Astrocyte (in vitro differentiated cells and primary cell): ENCODE results near the gene TMC2. TPM values are rescaled to one million over a fixed set of nuclear protein-coding genes. Genes with fewer than 3 reads are reported as not detected.
A peak's percentile ranks its signal among the peaks of the same experiment; 100 is the strongest.

Experiments
- DNase-seq: peaks from one replicate; pipeline ENCODE4 v3.0.0-alpha.2; 2010; ENCODE audit warnings: low read depth
- FAIRE-seq: peaks from 2 replicates; lab custom pipeline; 2011; peaks lifted over from hg19 to GRCh38; lab: Jason Lieb, UNC
- H2AFZ ChIP-seq: 2 replicates; pipeline ENCODE4 v1.6.0; 2012; ENCODE audit warnings: low read depth, low read length, inconsistent platforms
- H3K27ac ChIP-seq: 2 replicates; pipeline ENCODE4 v1.5.1; 2011; ENCODE audit warnings: low read depth, low read length, inconsistent platforms
- H3K27me3 ChIP-seq: 2 replicates; pipeline ENCODE4 v1.6.0; 2011; ENCODE audit warnings: low read length, inconsistent platforms; ENCODE audit not compliant: insufficient read depth
- H3K36me3 ChIP-seq: 2 replicates; pipeline ENCODE4 v1.5.1; 2011; ENCODE audit warnings: low read length, inconsistent platforms; ENCODE audit not compliant: insufficient read depth
- H3K4me1 ChIP-seq: 2 replicates; pipeline ENCODE4 v1.5.1; 2011; ENCODE audit warnings: low read length, inconsistent platforms; ENCODE audit not compliant: insufficient read depth
- H3K4me2 ChIP-seq: 2 replicates; pipeline ENCODE4 v1.6.0; 2012; ENCODE audit warnings: low read length, inconsistent platforms
- H3K4me3 ChIP-seq: 2 replicates; pipeline ENCODE4 v1.5.1; 2011; ENCODE audit warnings: low read depth, mild to moderate bottlenecking, low read length, inconsistent platforms; ENCODE audit not compliant: insufficient read depth
- H3K79me2 ChIP-seq: 2 replicates; pipeline ENCODE4 v1.6.0; 2012; ENCODE audit warnings: mild to moderate bottlenecking, low read length, inconsistent platforms; ENCODE audit not compliant: insufficient read depth
- H3K9ac ChIP-seq: 2 replicates; pipeline ENCODE4 v1.6.0; 2012; ENCODE audit warnings: mild to moderate bottlenecking, low read length, inconsistent platforms
- H3K9me3 ChIP-seq: 2 replicates; pipeline ENCODE4 v1.5.1; 2012; ENCODE audit warnings: low read depth, mild to moderate bottlenecking, low read length, inconsistent platforms; ENCODE audit not compliant: insufficient read depth
- H4K20me1 ChIP-seq: 2 replicates; pipeline ENCODE4 v1.6.0; 2012; ENCODE audit warnings: low read length, inconsistent platforms; ENCODE audit not compliant: insufficient read depth
- H3K27ac Mint-ChIP-seq: one replicate; pipeline ENCODE4 v1.8.0; 2021; ENCODE audit warnings: mild to moderate bottlenecking, mixed read lengths; ENCODE audit not compliant: unreplicated experiment
- H3K27me3 Mint-ChIP-seq: one replicate; pipeline ENCODE4 v1.8.0; 2021; ENCODE audit warnings: low read depth, mixed read lengths; ENCODE audit not compliant: unreplicated experiment
- H3K36me3 Mint-ChIP-seq: one replicate; pipeline ENCODE4 v1.8.0; 2021; ENCODE audit warnings: low read depth, mixed read lengths; ENCODE audit not compliant: unreplicated experiment
- H3K4me1 Mint-ChIP-seq: one replicate; pipeline ENCODE4 v1.8.0; 2021; ENCODE audit warnings: low read depth, mixed read lengths; ENCODE audit not compliant: unreplicated experiment
- H3K4me3 Mint-ChIP-seq: one replicate; pipeline ENCODE4 v1.8.0; 2021; ENCODE audit warnings: mild to moderate bottlenecking, moderate library complexity, mixed read lengths; ENCODE audit not compliant: unreplicated experiment
- H3K9me3 Mint-ChIP-seq: one replicate; pipeline ENCODE4 v1.8.0; 2021; ENCODE audit warnings: mild to moderate bottlenecking, mixed read lengths; ENCODE audit not compliant: unreplicated experiment
- EZH2 ChIP-seq: IDR thresholded peaks from 2 replicates; pipeline ENCODE4 v1.6.1; 2012; ENCODE audit warnings: mild to moderate bottlenecking, low read length, inconsistent platforms; ENCODE audit not compliant: insufficient read depth
- total RNA-seq: library from RNA; stranded (reverse); gene quantifications from 2 replicates; pipeline ENCODE4 v1.2.1, GENCODE V29; 2021
- TF ChIP-seq, protein P1 (sequence below): IDR thresholded peaks from 2 replicates; pipeline ENCODE4 v1.5.1; 2011; ENCODE audit warnings: low read depth, mild to moderate bottlenecking, inconsistent platforms, low read length, moderate library complexity; ENCODE audit not compliant: insufficient read depth

TMC2 gene
- total RNA-seq, 1 donor from 2014 or later, result not detected

DNA sequence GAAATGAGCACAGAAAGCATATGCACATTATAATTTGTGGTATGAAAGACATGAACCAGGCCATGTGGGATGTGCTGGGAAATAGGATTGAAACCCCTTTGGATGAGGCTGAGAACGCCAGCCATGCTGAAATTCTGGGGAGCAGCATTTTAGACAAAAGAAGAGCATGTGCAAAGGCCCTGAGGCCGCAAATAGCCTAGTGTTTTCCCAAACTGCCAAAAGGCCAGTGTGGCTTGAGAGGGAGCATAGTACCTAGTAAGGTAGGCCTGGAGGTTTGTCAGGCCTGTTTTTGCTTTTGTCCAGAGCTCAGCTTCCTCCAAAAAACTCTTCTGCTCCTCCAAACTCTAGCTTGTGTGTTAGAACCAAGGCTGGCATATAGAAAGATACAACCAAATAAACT, 58.7 kb downstream of the TMC2 start:
- Histone ChIP-seq H3K4me3 (no peak overlapping the region), H4K20me1 (no peaks in the 10 kb centered on the region), H3K79me2 (no peaks in the 10 kb centered on the region), H3K9ac (no peak overlapping the region), H2AFZ (no peak overlapping the region), H3K4me2 (no peak overlapping the region), H3K9me3 (no peaks in the 10 kb centered on the region), H3K27me3 (peaks cover 10% of the 10 kb centered on the region), H3K4me1 (no peaks in the 10 kb centered on the region), H3K36me3 (no peaks in the 10 kb centered on the region), H3K27ac (no peak overlapping the region)
- TF ChIP-seq EZH2, result no peak
- TF ChIP-seq, protein P1, sequence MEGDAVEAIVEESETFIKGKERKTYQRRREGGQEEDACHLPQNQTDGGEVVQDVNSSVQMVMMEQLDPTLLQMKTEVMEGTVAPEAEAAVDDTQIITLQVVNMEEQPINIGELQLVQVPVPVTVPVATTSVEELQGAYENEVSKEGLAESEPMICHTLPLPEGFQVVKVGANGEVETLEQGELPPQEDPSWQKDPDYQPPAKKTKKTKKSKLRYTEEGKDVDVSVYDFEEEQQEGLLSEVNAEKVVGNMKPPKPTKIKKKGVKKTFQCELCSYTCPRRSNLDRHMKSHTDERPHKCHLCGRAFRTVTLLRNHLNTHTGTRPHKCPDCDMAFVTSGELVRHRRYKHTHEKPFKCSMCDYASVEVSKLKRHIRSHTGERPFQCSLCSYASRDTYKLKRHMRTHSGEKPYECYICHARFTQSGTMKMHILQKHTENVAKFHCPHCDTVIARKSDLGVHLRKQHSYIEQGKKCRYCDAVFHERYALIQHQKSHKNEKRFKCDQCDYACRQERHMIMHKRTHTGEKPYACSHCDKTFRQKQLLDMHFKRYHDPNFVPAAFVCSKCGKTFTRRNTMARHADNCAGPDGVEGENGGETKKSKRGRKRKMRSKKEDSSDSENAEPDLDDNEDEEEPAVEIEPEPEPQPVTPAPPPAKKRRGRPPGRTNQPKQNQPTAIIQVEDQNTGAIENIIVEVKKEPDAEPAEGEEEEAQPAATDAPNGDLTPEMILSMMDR, result no peak
- H3K27me3 Mint-ChIP-seq, result peaks cover 12% of the 10 kb centered on the region
- FAIRE-seq, result no peak
- H3K4me3 Mint-ChIP-seq, result no peak overlapping the region
- peak overlapping the region; percentile 41 for H3K27ac Mint-ChIP-seq
- no peaks in the 10 kb centered on the region for H3K36me3 Mint-ChIP-seq
- H3K4me1 Mint-ChIP-seq, result no peaks in the 10 kb centered on the region
- H3K9me3 Mint-ChIP-seq, result no peaks in the 10 kb centered on the region
- no peak for DNase-seq

DNA sequence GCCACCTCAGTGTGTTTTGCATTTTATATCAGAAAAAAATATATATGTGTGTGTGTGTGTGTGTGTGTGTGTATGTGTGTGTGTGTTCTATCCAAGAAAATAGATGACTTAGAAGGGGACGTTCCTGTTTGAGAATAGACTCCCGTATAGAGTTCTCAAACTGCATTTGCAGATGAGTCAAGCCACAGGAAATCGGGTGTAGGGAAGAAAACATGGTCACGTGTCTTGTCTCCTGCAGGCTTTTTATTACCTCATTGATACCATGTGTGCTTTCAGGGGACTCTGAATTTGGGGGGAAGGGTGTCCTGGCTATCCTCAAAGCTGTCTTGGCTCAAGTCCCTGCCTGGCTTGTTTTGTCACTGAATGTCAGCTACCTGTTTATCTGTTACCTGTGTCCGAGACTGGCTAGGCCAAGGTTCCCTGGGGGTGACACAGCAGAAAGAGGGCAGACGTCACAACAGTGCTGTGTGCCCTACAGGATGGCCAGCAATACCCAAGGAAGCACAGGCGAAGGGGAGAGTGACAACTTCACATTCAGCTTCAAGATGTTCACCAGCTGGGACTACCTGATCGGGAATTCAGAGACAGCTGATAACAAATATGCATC, 60.4 kb downstream of the TMC2 start:
- Histone ChIP-seq H3K27me3 (peaks cover 10% of the 10 kb centered on the region), H4K20me1 (no peaks in the 10 kb centered on the region), H3K4me3 (no peak overlapping the region), H3K4me2 (no peak overlapping the region), H3K9me3 (no peaks in the 10 kb centered on the region), H3K27ac (no peak overlapping the region), H3K36me3 (no peaks in the 10 kb centered on the region), H2AFZ (no peak overlapping the region), H3K79me2 (no peaks in the 10 kb centered on the region), H3K4me1 (no peaks in the 10 kb centered on the region), H3K9ac (no peak overlapping the region)
- Mint-ChIP-seq H3K36me3 (no peaks in the 10 kb centered on the region), H3K27me3 (peaks cover 8% of the 10 kb centered on the region), H3K4me3 (no peak overlapping the region), H3K9me3 (no peaks in the 10 kb centered on the region), H3K27ac (no peak overlapping the region), H3K4me1 (peaks cover 2% of the 10 kb centered on the region)
- TF ChIP-seq, protein P1, result no peak
- TF ChIP-seq EZH2, result no peak
- DNase-seq (no peak), FAIRE-seq (no peak)

DNA sequence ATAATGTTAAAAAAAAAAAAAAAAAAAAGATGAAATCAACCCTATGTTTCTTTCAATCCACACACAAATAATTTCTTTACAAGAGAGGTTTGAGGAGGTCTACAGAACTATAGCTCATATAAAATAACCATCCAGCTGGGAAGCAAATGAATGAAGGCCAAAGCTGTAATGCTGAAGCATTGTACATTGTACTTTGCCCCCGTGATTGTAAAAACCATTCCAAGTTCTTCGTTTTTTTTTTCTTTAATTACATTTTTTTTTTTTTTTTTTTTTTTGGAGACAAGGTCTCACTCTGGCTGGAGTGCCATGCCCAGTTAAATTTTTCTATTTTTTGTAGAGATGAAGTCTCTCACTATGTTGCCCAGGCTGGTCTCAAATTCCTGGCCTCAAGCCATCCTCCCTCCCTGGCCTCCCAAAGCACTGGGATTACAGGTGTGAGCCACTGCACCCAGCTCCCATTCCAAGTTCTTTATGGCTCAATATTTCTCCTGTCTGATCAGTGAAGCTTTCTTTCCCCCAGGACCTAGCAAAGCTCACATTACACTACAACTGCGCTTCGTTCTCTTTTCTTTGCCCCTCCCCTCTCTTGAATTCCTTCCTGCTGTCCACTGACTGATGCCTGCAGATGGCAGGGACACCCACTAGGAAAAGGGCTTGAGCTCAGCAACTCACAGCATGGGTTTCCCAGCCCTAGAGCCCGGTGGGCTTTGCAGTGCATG, 63.1 kb downstream of the TMC2 start:
- Histone ChIP-seq H3K9me3 (no peaks in the 10 kb centered on the region), H3K36me3 (no peaks in the 10 kb centered on the region), H3K4me3 (no peak overlapping the region), H3K79me2 (no peaks in the 10 kb centered on the region), H3K4me1 (no peaks in the 10 kb centered on the region), H3K4me2 (no peak overlapping the region), H4K20me1 (no peaks in the 10 kb centered on the region), H3K27ac (no peak overlapping the region), H3K27me3 (peaks cover 2% of the 10 kb centered on the region), H3K9ac (no peak overlapping the region), H2AFZ (no peak overlapping the region)
- Mint-ChIP-seq H3K9me3 (no peaks in the 10 kb centered on the region), H3K27ac (no peak overlapping the region), H3K36me3 (no peaks in the 10 kb centered on the region), H3K27me3 (no peaks in the 10 kb centered on the region), H3K4me3 (no peak overlapping the region), H3K4me1 (peaks cover 7% of the 10 kb centered on the region)
- no peak for DNase-seq
- FAIRE-seq, result no peak
- TF ChIP-seq EZH2, result no peak
- TF ChIP-seq, protein P1, result no peak
